ENCODE measurements around the gene GRAMD2B.

GRCh38 chr5:126462239-126463014, 39.2 kb downstream of the GRAMD2B start:
- no peak for TF ChIP-seq CTCF (conservative IDR thresholded peaks at IDR 0.05; ENCODE audit: low read length)
- TF ChIP-seq EZH2phosphoT487 (IDR thresholded peaks at IDR 0.05; ENCODE audit: borderline replicate concordance) = no peak

Measured in Loucy (cell line).